Neuronal stem cell (in vitro differentiated cells): ENCODE data around the gene SPATA31D1.

Source experiments
- DNase-seq: peaks from one replicate; pipeline ENCODE4 v3.0.0-alpha.2; 2013; ENCODE audit warnings: low spot score
- H2AFZ ChIP-seq: one replicate; pipeline ENCODE4 v1.6.1; 2013; ENCODE audit warnings: mild to moderate bottlenecking, low read length, inconsistent platforms
- H2AK5ac ChIP-seq: 2 replicates; pipeline ENCODE4 v1.6.1; 2013; ENCODE audit warnings: low read depth, mild to moderate bottlenecking, inconsistent platforms, low read length, moderate library complexity, mixed read lengths
- H2BK120ac ChIP-seq: 2 replicates; pipeline ENCODE4 v1.6.1; 2013; ENCODE audit warnings: low read depth, mild to moderate bottlenecking, inconsistent platforms, low read length, moderate library complexity, mixed read lengths
- H2BK12ac ChIP-seq: one replicate; pipeline ENCODE4 v1.6.1; 2013; ENCODE audit warnings: low read length, inconsistent platforms
- H2BK15ac ChIP-seq: 2 replicates; pipeline ENCODE4 v1.6.1; 2013; ENCODE audit warnings: mild to moderate bottlenecking, low read length, inconsistent platforms, mixed read lengths
- H2BK5ac ChIP-seq: one replicate; pipeline ENCODE4 v1.6.1; 2013; ENCODE audit warnings: inconsistent platforms, mild to moderate bottlenecking, low read length, moderate library complexity
- H3K14ac ChIP-seq: one replicate; pipeline ENCODE4 v1.6.1; 2013; ENCODE audit warnings: low read length, inconsistent platforms
- H3K18ac ChIP-seq: 2 replicates; pipeline ENCODE4 v1.6.1; 2013; ENCODE audit warnings: low read length, inconsistent platforms
- H3K23ac ChIP-seq: 2 replicates; pipeline ENCODE4 v1.6.1; 2013; ENCODE audit warnings: low read depth, mild to moderate bottlenecking, mixed read lengths, low read length, inconsistent platforms; ENCODE audit not compliant: poor library complexity
- H3K27ac ChIP-seq: replicated peaks from 3 replicates; pipeline ENCODE4 v1.5.1; 2013; ENCODE audit warnings: low read length, inconsistent platforms
- H3K27me3 ChIP-seq, 3 experiments: 2 replicates each; pipeline ENCODE4 v1.6.1; 2013; ENCODE audit warnings: low read length in 3 of 3, mild to moderate bottlenecking in 2 of 3, inconsistent platforms in 1 of 3, low read depth in 1 of 3, mixed read lengths in 1 of 3, moderate library complexity in 1 of 3; ENCODE audit not compliant: control insufficient read depth in 3 of 3, insufficient read depth in 3 of 3
- H3K36me3 ChIP-seq, 2 donors: replicated peaks in 1 of 2; 2 replicates each; pipeline ENCODE4 v1.6.1; 2013; ENCODE audit warnings: low read length in 2 of 2; ENCODE audit not compliant: control insufficient read depth in 2 of 2, insufficient read depth in 2 of 2
- H3K4ac ChIP-seq: 2 replicates; pipeline ENCODE4 v1.6.1; 2013; ENCODE audit warnings: inconsistent platforms, mild to moderate bottlenecking, low read length, moderate library complexity
- H3K4me1 ChIP-seq, 2 donors: 1 replicate in 1 of 2; 2 replicates in 1 of 2; pipeline ENCODE4 v1.6.1; 2013; ENCODE audit warnings: low read length in 2 of 2, low read depth in 1 of 2; ENCODE audit not compliant: control insufficient read depth in 2 of 2, insufficient read depth in 1 of 2
- H3K4me2 ChIP-seq: one replicate; pipeline ENCODE4 v1.6.1; 2013; ENCODE audit warnings: mild to moderate bottlenecking, low read length, inconsistent platforms; ENCODE audit not compliant: insufficient read depth, poor library complexity, severe bottlenecking
- H3K4me3 ChIP-seq, 2 donors: 2 replicates each; pipeline ENCODE4 v1.5.1; 2013; ENCODE audit warnings: low read length in 2 of 2, mild to moderate bottlenecking in 2 of 2, inconsistent platforms in 1 of 2, moderate library complexity in 1 of 2
- H3K79me1 ChIP-seq: one replicate; pipeline ENCODE4 v1.6.1; 2013; ENCODE audit warnings: low read depth, mild to moderate bottlenecking, inconsistent platforms, low read length, moderate library complexity
- H3K9ac ChIP-seq: one replicate; pipeline ENCODE4 v1.6.1; 2013; ENCODE audit warnings: mild to moderate bottlenecking, low read depth, low read length, inconsistent platforms; ENCODE audit not compliant: poor library complexity
- H3K9me3 ChIP-seq, 2 donors: replicated peaks in 1 of 2; 2 replicates each; pipeline versions ENCODE3 to v1.6.1; 2013; ENCODE audit warnings: low read length in 2 of 2, mild to moderate bottlenecking in 2 of 2, inconsistent platforms in 1 of 2, low read depth in 1 of 2, mixed read lengths in 1 of 2, moderate library complexity in 1 of 2; ENCODE audit not compliant: control insufficient read depth in 2 of 2, insufficient read depth in 1 of 2
- H4K8ac ChIP-seq: one replicate; pipeline ENCODE4 v1.6.1; 2013; ENCODE audit warnings: low read depth, mild to moderate bottlenecking, inconsistent platforms, low read length, moderate library complexity
- H4K91ac ChIP-seq: one replicate; pipeline ENCODE4 v1.6.1; 2013; ENCODE audit warnings: low read length, low read depth, mild to moderate bottlenecking, inconsistent platforms; ENCODE audit not compliant: poor library complexity
- WGBS, 2 donors: extraction: QIAGEN DNeasy Blood & Tissue Kit; methylation state at CpG; one replicate each; pipeline ENCODE4 v1.1.7; 2013; ENCODE audit warnings: missing lambda C conversion rate in 2 of 2, mixed read lengths in 1 of 2; ENCODE audit not compliant: insufficient read length in 2 of 2, insufficient replicate concordance in 1 of 2; ENCODE audit errors: extremely low coverage in 2 of 2; 5-methylcytosine and 5-hydroxymethylcytosine counted together

Gene SPATA31D1

DNA sequence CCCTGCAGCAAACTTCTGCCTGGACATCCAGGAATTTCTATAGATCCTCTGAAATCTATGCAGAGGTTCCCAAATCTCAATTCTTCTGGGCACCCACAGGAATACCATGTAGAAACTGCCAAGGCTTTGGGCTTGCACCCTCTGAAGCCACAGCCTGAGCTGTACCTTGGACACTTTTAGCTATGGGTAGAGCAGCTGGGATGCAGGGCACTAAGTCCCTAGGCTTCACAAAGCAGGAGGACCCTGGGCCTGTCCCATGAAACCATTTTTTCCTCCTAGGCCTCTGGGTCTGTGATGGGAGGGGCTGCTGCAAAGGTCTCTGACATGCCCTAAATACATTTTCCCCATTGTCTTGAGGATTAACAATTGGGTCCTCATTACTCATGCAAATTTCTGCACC lies 32.9 kb upstream of the SPATA31D1 start:
- Histone ChIP-seq H3K23ac (no peak overlapping the region), H2BK12ac (no peak overlapping the region)

DNA sequence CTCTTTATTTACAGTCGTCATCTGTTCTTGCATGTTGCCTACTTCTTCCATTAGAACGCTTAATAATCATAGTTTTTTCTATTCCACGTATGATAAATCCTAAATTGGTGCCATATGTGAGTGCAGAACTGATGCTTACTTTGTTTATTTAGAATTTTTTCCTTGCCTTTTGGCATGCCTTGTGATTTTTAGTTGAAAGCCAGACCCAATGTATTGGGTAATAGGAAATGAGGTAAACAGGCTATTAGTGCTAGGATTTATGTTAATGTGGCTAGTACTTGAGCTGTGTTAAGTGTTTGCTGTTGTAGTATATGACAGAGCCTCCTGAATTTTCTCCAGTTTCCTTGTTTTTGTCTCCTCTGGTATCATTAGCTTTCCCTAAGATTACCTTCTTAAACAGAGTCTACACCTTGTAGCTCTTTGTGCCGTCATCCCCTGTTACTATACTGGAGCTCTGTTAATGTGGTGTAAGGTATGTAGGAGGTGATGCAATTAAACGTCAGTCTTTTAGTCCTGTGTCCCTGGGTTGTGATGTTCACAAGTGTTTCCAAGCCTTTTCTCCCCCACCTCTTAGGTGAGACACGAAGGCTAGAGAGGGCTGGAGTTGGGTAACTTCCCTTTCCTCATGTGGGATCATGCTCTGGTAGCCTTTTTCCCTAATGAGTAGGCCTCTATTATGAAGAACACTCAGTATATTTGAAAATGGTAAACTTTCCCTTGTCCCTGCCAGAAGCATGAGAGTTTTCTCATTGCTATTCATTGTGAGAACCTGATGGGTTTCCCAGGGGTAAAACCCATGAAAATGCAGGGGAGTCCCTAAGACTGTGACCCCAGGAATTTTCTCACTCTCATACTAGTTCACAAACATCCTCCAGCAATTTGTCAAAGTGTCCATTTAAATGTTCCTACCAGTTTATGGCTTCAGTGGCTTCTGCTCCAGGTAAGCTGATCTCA lies 24.1 kb upstream of the SPATA31D1 start:
- no peak overlapping the region for H2BK5ac ChIP-seq
- DNase-seq, result no peak
- no peak overlapping the region for H3K27ac ChIP-seq

More for the DNA sequence above, 32.9 kb upstream of the SPATA31D1 start:
- no peak overlapping the region for H3K4me3 ChIP-seq
- no peak overlapping the region for H3K4ac ChIP-seq
- no peak overlapping the region for H2BK15ac ChIP-seq
- no peak overlapping the region for H3K4me2 ChIP-seq
- H2AFZ ChIP-seq, result no peak overlapping the region
- peaks cover 0 to 3% of the 10 kb centered on the region in 2 donors for H3K9me3 ChIP-seq
- H3K4me1 ChIP-seq, result no peaks in the 10 kb centered on the region
- H4K8ac ChIP-seq, result no peak overlapping the region
- H3K14ac ChIP-seq, result no peak overlapping the region
- H2BK120ac ChIP-seq, result no peak overlapping the region
- H3K9ac ChIP-seq, result no peak overlapping the region
- H3K27ac ChIP-seq, result no peak overlapping the region
- H3K27me3 ChIP-seq, result no peaks in the 10 kb centered on the region
- H3K79me1 ChIP-seq, result no peaks in the 10 kb centered on the region
- no peak overlapping the region for H2BK5ac ChIP-seq
- no peak overlapping the region for H2AK5ac ChIP-seq
- no peak overlapping the region for H3K18ac ChIP-seq
- H3K36me3 ChIP-seq, result no peaks in the 10 kb centered on the region
- no peak overlapping the region for H4K91ac ChIP-seq
- no peak for DNase-seq

DNA sequence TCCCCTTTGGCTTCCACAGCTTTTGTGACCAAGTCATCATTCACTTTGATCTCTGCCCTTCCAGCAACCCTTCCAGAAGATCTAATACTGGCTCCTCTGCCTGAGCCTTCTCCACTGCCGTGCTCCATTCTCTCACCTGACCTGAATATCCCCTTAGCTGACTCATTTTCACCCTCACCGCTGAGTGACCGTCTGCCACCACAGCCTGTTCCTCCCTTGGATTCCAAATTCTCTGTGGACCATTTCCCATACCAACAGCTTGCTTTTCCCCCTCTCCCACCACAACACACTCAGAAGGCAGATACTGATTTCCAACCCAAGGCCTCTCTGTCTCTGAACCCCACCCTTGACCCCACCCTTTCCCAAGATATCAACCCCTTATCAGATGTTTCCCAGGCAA lies 20.5 kb upstream of the SPATA31D1 start:
- Histone ChIP-seq H3K18ac (no peak overlapping the region), H3K4me2 (no peak overlapping the region), H2BK120ac (no peak overlapping the region), H4K91ac (no peak overlapping the region), H3K36me3 (no peaks in the 10 kb centered on the region), H3K27ac (no peak overlapping the region), H2AK5ac (no peak overlapping the region), H2BK12ac (no peak overlapping the region), H2BK15ac (no peak overlapping the region), H3K9me3 (no peaks in the 10 kb centered on the region), H3K9ac (no peak overlapping the region), H2AFZ (no peak overlapping the region), H3K27me3 (no peaks in the 10 kb centered on the region), H3K79me1 (no peaks in the 10 kb centered on the region), H2BK5ac (no peak overlapping the region), H3K4me1 (no peaks in the 10 kb centered on the region), H4K8ac (no peak overlapping the region), H3K4me3 (no peak overlapping the region), H3K14ac (no peak overlapping the region), H3K23ac (no peak overlapping the region), H3K4ac (no peak overlapping the region)
- no CpG with 5 or more reads among the region's 3 CpGs for WGBS, 2 donors
- DNase-seq, result no peak

More for the DNA sequence above, 24.1 kb upstream of the SPATA31D1 start:
- Histone ChIP-seq H2AFZ (no peak overlapping the region), H3K27me3 (no peaks in the 10 kb centered on the region), H4K91ac (no peak overlapping the region), H3K4me1 (no peaks in the 10 kb centered on the region), H3K23ac (no peak overlapping the region), H4K8ac (no peak overlapping the region), H3K36me3 (no peaks in the 10 kb centered on the region), H3K18ac (no peak overlapping the region), H3K79me1 (no peaks in the 10 kb centered on the region), H3K4me2 (no peak overlapping the region), H2BK120ac (no peak overlapping the region), H3K4me3 (no peak overlapping the region), H3K4ac (no peak overlapping the region), H2BK15ac (no peak overlapping the region), H3K9me3 (no peaks in the 10 kb centered on the region), H3K9ac (no peak overlapping the region), H2BK12ac (no peak overlapping the region), H3K14ac (no peak overlapping the region), H2AK5ac (no peak overlapping the region)
- WGBS, 2 donors, result no CpG with 5 or more reads among the region's 6 CpGs

DNA sequence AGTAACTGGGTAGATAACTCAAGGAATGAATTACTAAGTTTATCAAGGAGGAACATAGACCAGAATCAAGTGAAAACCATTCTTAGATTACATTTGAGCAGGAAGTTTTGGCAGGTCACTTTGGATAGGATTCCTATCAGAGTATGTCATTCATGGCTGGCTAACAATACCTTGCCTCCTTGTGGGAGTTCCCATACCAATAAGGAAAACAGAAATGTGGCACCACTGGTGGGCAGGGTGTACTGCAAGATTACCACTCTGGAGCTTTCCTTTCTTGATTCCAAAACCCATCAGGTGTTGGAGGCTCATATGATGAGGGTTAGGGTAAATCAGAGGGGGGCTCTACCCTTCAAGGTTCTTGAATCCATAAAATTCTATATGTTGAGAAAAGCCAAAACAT lies 18.6 kb upstream of the SPATA31D1 start:
- H3K79me1 ChIP-seq, result no peaks in the 10 kb centered on the region
- no peak overlapping the region for H2BK15ac ChIP-seq
- H2BK120ac ChIP-seq, result no peak overlapping the region
- H3K4me1 ChIP-seq, result no peaks in the 10 kb centered on the region
- no peak overlapping the region for H3K27ac ChIP-seq
- no peak overlapping the region for H3K4me3 ChIP-seq
- no peak overlapping the region for H2AK5ac ChIP-seq
- no peak for DNase-seq
- no peak overlapping the region for H2AFZ ChIP-seq
- H3K36me3 ChIP-seq, result no peaks in the 10 kb centered on the region
- no peak overlapping the region for H4K8ac ChIP-seq
- H3K14ac ChIP-seq, result no peak overlapping the region
- H3K4me2 ChIP-seq, result no peak overlapping the region
- no peak overlapping the region for H2BK5ac ChIP-seq
- H3K18ac ChIP-seq, result no peak overlapping the region
- no peak overlapping the region for H4K91ac ChIP-seq
- H3K9ac ChIP-seq, result no peak overlapping the region
- no peak overlapping the region for H3K23ac ChIP-seq
- H3K4ac ChIP-seq, result no peak overlapping the region
- H2BK12ac ChIP-seq, result no peak overlapping the region
- no peaks in the 10 kb centered on the region for H3K9me3 ChIP-seq
- H3K27me3 ChIP-seq, result no peaks in the 10 kb centered on the region
